Measurements from ENCODE around the gene CTBP2.
"Not testable (repeated sequence)": the region's sequence is repeated elsewhere in the genome, so short reads cannot be mapped to it uniquely, and the experiment has no call there.

Gene CTBP2

DNA sequence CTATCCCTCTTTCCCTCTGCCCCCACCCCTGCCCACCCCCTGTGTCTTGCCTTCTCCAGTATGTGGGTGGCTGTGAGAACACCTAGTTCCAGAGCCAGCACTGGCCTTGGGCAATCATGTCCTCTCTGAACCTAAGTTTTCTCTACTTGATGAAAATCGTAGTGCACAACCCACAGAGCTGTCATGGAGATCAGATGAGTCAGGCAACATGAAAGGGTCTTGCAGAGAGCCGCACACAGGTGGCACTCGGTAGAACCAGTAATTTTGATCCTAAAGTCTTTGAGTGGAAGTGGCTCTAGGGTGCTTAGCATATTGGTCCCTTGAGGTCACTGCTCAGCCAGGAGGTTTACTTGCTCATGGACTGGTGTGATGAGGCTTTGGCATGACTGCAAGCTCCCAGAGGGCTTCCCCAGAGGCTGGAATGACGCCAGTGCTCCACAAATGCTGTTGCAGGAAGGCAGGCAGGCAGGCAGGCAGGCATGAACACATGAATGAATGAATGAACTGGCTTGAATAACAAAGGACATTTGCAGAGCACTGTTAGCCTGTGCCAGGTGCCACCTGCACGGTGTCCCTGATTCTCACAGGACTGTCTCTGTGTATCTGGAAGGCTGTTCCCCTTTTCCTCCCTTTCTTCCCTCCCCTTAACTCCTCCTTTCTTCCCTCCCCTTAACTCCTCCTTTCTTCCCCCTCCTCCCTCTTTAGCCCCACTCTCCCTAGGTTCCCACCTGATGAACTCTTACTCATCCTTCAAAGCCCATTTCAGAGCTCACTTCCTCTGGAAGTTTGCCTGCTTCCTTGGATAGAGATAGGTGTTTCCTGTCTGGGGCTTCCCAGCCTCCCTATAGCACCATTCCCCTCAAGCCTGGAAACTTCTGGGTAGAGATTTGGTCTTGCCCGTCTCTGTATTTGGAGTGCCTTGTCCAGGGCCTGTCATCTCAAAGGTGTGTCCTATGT lies 27.2 kb upstream of the CTBP2 start:
- no peak for DNase-seq (ENCODE audit: low read depth)
- no peak overlapping the region for H3K4me3 ChIP-seq (ENCODE audit: low read depth, low read length)

DNA sequence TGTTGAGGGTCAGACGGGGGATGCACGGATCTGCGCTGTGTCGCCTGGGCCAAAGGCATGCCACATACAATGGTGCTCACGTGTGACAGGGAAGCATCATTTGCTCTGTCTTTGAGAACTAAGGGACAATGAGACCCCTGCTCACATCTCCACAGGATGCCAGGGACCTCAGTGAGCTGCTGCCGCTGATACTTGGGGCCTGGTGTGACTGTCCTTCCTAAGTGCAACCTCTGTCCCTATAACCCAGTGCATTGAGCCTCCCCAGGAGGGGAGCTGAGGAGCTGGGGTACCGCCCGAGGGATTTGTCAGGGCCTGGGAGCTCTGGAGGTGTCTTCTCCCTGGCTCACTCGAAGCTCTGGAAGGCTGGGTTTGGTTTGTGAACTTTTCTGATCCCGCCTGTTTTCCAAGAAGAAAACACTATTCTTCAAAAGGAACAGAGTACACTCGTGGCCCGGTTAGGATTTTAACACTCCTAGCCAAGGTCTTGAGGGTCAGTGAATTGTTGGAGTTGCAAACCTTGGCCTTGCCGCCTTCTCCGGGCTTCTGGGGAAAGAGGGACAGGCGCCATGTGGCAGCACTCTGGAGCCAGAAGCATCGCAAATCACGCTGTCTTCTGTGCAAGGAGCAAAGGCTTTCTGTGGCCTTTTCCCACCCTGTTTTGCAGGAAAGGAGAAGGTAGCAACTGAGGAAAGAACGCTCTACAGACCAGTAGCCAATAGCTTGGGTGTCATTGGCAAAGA lies 26.2 kb upstream of the CTBP2 start:
- DNase-seq (ENCODE audit: low read depth), result no peak
- no peak overlapping the region for H3K4me3 ChIP-seq (ENCODE audit: low read depth, low read length)

DNA sequence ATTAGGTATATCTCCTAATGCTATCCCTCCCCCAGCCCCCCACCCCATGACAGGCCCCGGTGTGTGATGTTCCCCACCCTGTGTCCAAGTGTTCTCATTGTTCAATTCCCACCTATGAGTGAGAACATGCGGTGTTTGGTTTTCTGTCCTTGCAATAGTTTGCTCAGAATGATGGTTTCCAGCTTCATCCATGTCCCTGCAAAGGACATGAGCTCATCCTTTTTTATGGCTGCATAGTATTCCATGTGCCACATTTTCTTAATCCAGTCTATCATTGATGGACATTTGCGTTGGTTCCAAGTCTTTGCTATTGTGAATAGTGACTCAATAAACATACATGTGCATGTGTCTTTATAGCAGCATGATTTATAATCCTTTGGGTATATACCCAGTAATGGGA lies 18.7 kb upstream of the CTBP2 start:
- DNase-seq (ENCODE audit: low read depth); H3K4me3 ChIP-seq (ENCODE audit: low read depth, low read length): not testable (repeated sequence)

DNA sequence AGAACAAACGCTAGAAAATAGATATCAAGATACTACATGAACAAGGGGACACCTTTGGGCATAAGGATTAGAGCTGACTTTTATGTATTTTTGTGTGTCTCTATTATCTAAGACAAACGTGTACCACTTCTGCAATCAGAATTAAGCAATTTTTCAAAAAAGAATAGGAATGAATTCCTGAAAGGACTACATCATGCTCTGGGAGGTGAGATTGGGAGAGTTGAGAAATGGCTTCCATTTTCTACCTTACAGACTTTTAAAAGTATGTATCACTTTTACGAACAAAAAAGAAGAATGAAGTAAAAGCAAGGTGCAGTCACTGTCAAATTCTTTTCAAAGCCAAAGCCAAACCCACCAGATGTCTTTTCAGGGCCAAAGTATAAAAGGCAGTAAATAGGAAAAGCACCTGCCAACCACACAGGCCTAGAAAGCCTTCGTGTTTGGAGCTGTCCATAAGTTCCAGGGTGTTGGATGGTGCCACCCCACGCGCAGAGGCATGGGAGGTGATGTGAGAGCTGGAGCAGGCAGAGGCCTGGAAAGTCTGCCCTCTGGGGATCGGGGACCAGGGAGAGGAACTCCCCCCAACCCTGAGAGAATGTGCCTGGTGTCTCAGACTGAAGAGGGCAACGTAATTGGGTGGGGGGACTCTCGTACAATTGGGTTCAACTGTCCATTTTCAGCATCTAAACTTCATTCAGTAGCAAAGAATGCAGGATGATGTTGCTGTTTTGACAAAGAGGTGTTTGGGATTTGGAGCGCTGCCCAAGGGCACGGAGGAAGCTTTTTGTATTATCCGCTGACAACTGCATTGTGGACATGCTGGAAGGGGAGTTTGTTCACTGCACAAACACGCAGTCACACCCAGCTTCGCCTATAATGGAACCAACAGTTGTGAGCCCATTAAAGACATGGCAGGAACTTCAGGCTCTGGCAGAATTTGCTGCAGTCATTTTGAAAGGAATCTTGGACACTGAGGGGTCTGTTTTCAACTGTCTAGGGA lies 17.6 kb upstream of the CTBP2 start:
- no peak for DNase-seq (ENCODE audit: low read depth)
- H3K4me3 ChIP-seq (ENCODE audit: low read depth, low read length), result no peak overlapping the region

DNA sequence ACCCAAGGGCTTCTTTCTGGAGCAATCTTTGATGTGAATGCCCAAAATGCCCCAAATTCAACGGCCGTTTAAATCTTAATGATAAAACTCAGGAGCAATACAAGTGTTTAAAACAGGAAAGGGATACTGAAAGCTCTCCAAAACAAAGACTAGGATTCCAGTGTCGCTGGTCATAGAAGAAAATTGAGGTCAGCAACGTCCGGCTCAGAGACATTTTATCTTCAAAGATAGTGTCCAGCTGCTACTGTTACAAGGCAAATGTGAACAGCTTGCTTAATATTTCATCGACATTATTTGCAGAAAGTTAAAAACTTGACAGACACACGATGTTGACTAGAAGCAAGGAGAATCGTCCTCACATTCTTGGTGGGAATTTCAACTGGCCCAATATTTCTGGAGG lies 15.4 kb upstream of the CTBP2 start:
- no peak for DNase-seq (ENCODE audit: low read depth)
- H3K4me3 ChIP-seq (ENCODE audit: low read depth, low read length), result no peak overlapping the region

DNA sequence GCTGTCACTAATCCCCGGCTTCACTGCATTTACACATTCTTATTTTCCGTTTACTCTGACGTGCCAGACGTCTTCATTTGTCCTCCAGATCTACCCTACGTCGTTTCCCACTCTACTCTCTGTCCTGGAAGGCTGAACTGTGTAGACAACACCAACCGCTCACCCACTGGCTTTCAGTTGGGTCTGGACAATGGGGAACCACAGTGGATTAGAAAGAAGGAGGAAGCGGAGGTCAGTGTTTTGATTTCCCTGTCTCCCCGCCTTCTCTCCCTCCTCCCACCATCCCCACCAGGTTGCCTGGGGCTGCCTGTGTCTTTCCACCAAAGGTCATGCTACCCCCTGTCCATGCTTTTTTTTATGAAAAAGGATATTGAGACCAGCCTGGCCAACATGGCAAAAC lies 14.0 kb upstream of the CTBP2 start:
- no peak overlapping the region for H3K4me3 ChIP-seq (ENCODE audit: low read depth, low read length)
- no peak for DNase-seq (ENCODE audit: low read depth)

DNA sequence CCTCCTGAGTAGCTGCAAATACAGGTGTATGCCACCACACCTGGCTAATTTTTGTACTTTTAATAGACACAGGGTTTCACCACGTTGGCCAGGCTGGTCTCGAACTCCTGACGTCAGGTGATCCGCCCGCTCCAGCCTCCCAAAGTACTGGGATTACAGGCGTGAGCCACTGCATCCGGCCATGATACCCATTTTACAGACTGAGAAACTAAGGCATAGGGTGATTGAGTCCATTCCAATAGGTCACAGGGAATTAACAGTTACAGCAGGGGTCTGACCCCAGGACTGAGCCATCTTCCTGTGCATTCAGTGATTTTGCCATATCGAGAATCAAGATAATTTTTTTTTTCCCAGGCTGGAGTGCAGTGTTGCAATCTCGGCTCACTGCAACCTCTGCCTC lies 12.3 kb upstream of the CTBP2 start:
- no peak for DNase-seq (ENCODE audit: low read depth)
- no peak overlapping the region for H3K4me3 ChIP-seq (ENCODE audit: low read depth, low read length)

DNA sequence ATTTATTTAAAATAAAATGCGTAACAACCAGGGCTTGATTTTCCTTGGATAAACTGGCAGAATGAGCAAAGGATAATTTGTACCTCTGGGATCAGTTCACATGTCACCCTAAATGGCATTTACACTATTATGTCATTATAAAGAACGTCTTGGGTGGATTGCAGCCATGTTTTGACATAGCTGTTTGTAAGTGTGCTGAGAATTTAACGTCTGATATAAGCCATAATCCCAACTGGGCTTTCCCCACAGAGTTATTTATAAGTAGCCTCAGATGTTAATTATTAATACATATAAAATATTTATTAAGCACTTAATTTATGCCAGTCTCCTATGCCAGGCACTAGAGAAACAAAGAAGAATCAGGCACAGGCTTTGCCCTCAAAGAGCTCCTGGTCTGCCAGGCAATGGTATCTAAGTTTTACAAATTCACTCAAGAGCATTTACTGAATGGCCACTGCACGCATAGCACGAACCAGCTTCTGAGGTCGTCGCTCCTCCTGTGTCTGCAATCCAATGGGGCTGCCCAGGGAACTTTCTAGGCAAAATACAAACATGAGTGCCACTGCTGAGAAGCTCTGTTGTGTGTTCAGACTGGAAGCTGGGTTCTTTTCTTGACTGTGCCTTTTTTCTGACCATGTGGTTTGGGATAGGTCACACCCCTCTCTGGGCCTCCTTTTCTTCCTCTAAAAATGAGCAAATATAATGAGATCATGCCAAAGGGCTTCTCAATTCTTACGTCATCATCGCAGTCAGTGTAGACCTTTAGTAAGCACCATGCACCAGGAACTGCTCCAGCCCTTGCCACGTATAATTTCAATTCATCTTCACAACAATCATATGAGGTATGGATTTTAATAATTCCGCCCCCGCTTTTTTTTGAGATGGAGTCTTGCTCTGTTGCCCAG lies 11.3 kb upstream of the CTBP2 start:
- H3K4me3 ChIP-seq (ENCODE audit: low read depth, low read length), result no peak overlapping the region
- DNase-seq (ENCODE audit: low read depth), result no peak

DNA sequence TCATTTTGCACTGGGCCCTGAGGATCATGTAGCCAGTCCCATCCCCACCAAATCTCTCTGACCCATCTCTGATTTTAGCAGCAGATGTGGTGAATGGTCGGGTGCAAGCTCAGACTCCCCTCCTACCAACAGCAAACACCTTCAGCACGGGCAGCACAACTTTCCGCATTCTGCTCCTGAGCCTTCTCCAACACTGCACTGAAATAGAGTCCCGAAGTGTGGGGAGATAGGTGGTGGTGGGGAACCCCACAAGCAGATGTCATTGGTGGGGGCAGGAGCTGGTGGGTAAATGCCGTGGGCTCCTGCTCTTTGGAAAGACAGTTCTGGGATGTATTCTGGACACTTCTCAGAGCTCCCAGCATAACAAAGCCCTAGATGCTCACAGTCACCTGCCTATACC lies 9.6 kb upstream of the CTBP2 start:
- no peak for DNase-seq (ENCODE audit: low read depth)
- H3K4me3 ChIP-seq (ENCODE audit: low read depth, low read length), result no peak overlapping the region

DNA sequence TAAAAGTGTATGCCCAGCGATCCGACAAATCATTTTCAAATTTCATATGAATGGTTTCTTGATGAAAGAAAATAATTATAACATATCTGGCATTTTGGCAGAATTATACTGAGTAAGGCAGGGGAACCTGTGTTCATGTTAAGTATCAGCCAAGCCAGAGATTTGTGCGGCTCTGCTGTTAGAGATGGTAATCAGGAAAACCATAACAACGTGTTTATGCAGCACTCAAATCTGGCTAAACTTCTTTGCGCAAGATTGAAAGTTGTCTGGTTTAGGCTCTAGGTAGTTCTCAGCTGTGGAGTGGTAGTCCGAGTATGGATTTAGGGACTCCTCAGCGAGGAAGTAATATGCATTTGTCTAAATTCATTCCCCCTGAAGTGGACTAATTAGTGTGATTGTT lies 8.9 kb upstream of the CTBP2 start:
- DNase-seq (ENCODE audit: low read depth), result no peak
- no peak overlapping the region for H3K4me3 ChIP-seq (ENCODE audit: low read depth, low read length)

DNA sequence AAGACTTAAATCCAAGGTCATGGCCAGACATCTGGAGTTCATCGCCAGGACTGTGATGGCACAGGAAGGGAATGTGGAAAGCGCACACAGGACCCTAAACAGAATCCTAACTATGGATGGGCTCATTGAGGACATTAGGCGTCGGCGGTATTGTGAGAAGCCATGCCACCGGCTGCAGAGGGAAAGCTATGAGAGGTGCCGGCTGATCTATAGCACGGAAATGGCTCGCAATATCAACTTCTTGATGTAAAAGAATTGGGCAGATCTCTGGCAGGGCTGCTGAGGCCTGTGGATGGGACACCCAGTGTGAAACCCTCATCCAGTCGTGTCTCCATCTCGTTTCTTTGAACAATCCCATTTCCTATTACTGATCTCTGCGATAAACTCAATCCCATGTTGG lies 6.3 kb upstream of the CTBP2 start:
- DNase-seq (ENCODE audit: low read depth), result no peak
- H3K4me3 ChIP-seq (ENCODE audit: low read depth, low read length), result no peak overlapping the region

DNA sequence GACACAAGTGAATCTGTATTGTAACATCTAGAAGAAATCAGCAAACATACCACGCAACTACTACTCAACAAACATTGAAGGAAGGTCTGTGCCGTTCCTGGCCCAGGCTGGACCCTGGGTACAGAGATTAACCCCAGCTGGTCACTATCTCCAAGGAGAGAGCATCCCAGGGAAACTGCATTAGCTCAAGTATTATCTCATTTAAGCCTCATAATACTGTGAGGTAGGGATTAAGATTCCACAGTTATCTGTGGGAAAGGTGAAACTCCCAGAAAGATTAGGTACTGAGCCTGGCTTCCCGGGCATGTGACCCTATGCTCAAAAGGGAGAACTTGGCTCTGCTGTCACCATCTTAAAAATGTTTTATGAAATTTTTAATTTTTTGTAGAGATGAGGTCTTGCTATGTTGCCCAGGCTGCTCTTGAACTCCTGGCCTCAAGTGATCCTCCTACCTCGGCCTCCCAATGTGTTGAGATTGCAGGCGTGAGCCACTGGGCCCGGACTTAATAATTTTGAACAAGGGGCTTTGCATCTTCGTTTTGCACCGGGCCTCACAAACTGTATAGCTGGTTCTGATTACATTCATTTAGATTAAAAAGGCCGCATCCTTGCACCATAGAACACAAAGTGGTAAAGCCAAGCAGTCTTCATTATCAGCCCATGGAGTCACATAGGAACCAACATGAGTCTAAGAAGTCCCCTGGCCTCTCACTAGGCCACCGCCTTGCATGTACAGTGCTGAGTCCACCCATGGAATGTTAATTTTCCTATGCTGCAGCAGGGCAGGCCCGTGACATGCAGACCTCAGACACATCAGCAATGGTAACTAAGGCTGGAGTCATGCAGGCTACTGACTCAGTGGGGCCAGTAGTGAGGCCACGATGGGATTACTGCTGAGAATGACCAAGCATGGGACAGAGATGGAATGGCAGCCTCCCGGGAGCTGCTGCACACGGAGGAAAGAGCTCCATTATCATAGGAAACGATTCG lies 5.5 kb upstream of the CTBP2 start:
- H3K4me3 ChIP-seq (ENCODE audit: low read depth, low read length), result no peak overlapping the region
- no peak for DNase-seq (ENCODE audit: low read depth)

DNA sequence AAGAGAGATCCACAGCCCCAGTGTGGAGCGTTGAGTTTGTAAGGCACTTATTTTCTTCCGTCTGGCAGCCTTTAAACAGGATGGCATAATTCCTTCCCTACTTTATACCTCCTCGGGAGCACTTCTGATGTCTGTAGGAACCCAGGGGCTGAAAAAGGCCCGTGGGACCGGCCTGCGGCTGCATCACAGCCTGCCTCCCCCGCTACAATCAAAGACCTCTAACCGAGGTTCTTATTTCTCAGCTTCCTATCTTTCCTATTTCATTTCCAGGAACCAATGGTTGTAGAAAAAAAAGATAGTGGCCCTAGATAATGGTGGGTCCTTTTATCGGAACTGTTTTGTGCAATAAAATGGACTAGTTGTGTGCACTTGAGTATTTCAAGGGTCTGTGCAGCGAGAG lies 4.1 kb upstream of the CTBP2 start:
- no peak for DNase-seq (ENCODE audit: low read depth)
- H3K4me3 ChIP-seq (ENCODE audit: low read depth, low read length), result no peak overlapping the region

DNA sequence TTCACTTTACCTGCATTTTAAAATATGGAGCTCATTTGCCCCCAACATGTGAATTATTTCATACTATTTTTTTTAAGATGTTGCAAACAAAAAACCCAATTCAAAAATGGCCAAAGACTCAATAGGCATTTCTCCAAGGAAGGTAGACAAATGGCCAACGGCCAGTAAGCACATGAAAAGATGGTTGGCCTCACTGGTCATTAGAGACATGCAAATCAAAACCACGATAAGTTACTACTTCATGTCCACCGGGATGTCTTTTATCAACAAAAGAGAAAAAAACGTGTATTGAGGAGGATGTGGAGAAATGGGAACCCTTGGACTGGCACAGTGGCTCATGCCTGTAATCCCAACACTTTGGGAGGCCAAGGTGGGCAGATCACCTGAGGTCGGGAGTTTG lies 3.4 kb upstream of the CTBP2 start:
- H3K4me3 ChIP-seq (ENCODE audit: low read depth, low read length), result no peak overlapping the region
- DNase-seq (ENCODE audit: low read depth), result no peak

DNA sequence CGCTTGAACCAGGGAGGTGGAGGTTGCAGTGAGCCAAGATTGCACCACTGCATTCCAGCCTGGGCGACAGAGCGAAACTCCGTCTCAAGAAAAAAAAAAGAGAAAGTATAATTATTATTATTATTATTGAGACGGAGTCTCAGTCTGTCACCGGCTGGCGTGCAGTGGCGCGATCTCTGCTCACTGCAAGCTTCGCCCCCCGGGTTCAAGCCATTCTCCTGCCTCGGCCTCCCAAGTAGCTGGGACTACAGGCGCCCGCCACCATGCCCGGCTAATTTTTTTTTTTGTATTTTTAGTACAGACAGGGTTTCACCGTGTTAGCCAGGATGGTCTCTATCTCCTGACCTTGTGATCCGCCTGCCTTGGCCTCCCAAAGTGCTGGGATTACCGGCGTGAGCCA lies 2.9 kb upstream of the CTBP2 start:
- not testable (repeated sequence) for H3K4me3 ChIP-seq (ENCODE audit: low read depth, low read length); DNase-seq (ENCODE audit: low read depth)

DNA sequence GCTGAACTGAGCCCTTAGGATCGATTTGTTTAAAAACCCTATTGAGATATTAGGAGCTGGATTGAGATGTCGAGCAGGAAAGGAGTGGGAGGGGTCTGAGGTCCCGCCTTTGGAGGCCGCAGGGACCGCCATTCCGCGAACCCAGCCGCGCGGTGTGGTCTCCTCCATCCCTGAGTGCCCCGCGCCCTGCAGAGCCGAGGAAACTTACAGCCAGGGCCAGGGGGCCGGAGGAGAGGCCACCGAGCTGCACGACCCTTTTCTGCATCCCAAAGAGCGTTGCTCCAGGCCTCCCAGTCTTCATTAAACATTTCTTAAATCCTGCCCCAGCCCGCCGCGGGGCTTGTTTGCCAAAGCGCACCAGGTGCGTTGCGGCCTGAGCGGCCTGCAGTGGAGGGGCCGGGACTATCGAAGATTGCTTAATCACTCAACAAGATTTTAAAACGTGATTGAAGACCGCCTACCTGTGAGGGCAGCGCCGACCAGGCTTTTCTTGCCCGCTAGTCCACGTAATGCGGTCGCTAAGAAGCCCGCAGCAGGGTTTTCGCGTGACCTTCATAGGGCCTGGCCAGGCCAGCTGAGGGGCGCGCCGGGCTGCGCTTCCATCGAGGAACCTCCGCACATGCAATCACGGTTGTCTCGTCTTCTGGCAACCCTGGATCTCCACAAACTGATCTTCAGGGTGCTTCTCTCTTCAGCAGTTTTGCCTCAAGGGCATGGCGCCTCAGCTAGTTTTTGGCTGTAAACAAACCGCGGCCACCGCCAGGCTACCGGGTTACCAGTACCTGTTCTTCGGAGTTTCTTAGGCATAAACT lies 2.0 kb upstream of the CTBP2 start:
- H3K4me3 ChIP-seq (ENCODE audit: low read depth, low read length), result peak overlapping the region; percentile 63
- DNase-seq (ENCODE audit: low read depth), result no peak

DNA sequence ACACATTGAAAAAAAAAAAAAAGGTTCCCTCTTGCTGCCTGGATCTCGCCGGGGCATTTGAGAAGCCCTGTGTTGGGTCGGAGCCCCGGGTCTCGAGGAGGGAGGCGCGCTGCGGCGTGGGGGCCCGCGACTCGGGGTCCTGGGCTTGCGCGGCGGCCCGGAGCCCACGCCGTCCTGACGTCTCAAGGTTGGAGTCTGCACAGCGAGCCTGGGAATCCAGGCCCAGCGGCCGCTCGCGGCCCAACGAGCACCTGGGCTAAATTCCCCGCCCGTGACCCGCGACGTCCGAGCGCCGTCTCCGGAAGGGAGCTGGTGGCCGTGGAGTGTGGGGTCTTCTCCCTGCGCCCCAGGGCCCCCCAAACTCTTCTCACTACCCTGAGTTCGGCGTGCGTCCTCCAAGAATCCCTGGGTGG lies 1.4 kb upstream of the CTBP2 start:
- peak overlapping the region; percentile 63 for H3K4me3 ChIP-seq (ENCODE audit: low read depth, low read length)
- no peak for DNase-seq (ENCODE audit: low read depth)

Measured in skeletal muscle cell (primary cell).